ELR (cell line): ENCODE measurements around the gene UAP1.
"Not testable (repeated sequence)": the region's sequence is repeated elsewhere in the genome, so short reads cannot be mapped to it uniquely, and the experiment has no call there.

Source experiments
- DNase-seq: peaks from one replicate; pipeline ENCODE4 v3.0.0-alpha.2; 2015; ENCODE audit warnings: low read depth

Gene UAP1

DNA sequence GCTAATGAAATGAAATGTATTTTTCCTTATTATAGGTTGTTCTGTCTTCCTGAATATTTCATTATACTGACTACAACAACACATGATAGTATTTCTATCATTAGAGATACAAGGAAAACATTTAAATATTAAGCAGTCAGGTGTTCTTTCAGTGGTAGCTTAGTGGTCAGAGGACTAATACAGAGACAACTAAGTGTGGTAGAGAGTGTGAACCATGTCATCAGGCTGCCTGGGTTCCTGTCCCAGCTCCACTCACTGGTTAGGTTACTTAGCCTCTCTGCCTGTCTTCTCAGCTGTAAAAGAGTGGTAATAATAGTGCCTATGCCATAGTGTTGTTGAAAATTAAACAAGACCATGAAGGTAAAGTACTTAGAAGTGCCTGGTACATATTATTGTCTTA lies 3.9 kb downstream of the UAP1 start:
- no peak for DNase-seq

DNA sequence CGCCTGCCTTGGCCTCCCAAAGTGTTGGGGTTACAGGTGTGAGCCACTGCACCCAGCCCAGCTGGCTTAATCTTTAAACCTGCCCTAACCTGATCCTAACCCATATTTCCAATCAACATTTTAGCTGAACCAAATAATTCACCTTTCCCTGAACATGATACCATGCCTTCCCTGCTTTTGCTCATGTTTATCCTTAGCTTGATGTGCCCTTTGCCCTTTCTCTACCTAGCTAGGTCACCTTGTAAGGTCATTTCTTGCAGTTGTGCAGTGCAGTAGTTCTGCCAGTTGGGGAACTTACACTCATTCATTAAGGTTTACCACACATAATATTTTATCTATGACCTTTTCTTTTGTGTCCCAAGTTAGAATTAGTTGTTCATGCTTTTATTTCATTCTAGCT lies 5.3 kb downstream of the UAP1 start:
- no peak for DNase-seq

DNA sequence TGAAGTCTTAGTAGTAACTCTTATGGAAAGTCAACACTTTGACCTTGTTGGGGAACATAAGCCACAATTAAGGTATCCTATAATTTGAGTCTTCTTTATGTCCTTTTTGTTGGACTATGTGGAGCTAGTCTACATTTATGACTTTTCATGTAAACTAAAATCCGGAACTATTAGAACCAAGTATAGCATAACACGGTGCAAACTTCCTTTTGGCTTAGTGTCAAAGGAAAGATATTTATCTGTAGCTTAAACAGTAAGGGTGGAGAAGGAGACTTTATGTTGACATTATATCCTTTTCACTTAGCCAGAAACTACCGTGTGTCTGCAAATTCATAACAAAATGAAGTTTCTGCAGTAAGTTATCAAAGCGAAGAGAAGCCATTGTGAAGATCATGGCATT lies 7.3 kb downstream of the UAP1 start:
- DNase-seq: no peak

DNA sequence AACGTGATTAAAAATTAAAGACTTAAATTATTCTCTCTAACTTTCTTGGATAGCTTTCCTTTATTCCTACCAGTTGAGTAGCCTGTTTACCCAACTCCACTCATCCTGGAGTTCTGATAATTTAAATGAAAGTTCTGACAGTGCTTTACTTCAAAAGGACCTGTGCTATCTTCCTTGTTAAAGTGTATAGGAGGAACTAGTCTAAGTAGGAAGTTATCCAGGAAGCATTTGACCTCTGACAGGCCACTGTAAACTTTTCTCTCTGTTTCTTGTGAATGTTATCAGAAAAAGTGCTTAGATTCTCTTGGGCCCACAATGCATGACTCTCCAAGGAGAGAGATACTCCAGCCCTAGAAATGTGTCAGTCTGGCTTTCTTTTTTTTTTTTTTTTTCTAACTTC lies 9.2 kb downstream of the UAP1 start:
- no peak for DNase-seq

DNA sequence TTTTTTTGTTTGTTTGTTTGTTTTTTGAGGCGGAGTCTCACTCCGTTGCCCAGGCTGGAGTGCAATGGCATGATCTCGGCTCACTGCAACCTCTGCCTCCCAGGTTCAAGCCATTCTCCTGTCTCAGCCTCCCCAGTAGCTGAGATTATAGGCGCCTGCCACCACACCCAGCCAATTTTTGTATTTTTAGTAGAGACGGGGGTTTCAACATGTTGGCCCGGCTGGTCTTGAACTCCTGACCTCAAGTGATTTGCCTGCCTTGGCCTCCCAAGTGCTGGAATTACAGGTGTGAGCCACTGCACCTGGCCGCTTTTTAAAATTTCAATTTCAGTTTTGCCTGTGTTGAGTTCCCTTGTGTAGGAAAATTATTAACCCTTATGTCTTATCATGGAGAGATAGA lies 9.6 kb downstream of the UAP1 start:
- not testable (repeated sequence) for DNase-seq

DNA sequence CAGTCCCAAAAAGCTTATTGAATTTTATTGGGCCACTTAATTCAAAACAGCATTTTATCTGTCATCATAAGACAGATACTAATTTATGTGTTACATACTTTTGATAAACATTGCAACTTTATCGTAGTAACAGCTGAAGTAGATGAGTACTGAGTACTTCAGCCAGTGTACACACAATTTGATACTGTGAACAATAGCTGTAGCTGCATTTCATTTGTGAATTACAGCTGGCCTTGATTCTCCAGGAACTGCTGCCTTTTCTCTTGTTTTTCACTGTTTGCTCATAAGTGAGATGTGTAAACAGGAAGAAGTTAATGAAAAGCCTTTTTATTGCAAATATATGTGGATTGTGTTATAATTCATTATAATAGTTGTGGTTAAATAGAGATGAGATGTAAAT lies 10.2 kb downstream of the UAP1 start:
- no peak for DNase-seq

DNA sequence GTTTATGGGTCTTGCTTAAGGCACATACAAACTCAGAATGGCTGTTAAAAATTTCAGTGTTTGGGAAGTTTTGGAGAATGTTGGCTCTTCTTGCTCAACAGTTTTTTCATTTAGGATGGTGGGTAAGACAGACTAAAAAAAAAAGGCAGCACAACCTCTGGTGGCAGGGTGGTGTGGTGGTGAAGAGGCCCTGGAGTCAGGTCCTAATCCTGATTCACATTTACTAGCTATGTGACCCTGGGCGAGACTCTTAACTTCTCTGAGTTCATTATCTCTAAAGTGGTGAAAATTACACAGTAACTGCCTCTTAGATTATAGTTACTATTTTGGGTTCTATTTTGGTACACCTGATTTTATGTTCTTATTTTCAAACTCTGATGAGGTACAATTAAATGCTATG lies 11.6 kb downstream of the UAP1 start:
- no peak for DNase-seq

DNA sequence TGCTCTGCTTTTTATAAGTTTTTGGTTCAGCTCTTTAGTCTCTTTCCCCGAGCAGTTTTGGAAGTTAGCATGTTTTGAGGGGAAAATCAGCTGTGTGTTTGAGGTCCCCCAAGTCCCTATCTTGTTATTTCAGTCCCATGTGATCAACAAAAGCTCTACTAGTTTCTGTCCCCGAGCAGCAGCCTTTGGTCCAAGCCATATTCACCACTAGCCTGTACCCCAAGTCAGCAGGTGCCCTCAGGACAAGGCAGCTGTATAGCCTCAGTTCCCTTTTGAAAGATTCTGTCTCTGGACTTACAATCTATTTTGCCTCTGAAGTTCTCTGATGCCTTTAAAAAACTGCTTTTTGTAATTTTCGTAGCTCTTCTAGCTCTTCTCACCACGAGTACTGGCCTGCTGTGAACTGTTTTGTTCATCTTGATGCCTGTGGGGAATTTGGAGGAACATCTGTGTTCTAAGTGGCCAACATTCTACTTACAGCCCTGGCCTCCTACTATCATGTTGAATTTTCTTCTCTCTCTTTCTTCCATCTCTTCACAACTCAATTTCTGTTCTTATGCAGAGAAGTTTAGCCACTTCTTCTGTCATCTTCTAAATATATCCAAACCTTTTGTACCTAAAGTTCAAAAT lies 16.7 kb downstream of the UAP1 start:
- no peak for DNase-seq

DNA sequence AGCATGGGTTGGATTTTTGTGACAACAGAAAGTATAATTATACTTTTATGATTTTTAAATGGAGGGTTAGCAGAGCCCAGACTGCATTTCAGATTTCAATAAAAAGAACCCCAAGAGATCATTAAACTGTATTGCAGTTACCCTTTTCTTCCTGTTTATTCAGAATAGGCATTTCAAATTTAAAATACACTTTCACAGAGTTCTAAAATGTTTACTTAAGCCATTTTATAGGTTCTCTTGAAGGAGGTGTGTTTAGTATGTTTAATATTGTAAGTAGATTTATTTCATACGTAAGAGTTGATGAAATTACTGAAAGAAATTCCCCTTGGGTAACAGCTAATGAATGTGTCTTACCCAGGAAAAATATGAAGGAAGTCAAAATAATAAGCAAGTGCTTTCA lies 17.4 kb downstream of the UAP1 start:
- no peak for DNase-seq

DNA sequence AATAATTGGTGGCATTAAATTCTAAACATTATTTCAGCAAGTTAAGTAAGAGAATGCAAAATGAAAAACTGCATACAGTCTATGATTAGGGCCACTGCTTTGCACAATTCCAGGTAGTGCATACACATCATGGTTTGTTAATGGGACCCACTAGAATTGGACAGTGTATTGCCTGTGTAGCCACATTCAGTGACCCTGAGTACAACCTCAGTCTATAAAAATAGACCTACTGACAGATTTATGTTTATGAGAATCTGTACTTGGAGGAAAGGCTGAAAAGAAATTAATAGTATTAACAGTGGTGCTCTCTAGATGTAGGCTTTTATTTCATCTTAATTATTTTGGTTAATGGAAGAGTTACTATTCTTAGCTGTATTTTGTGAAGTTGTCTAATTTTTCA lies 18.8 kb downstream of the UAP1 start:
- no peak for DNase-seq

DNA sequence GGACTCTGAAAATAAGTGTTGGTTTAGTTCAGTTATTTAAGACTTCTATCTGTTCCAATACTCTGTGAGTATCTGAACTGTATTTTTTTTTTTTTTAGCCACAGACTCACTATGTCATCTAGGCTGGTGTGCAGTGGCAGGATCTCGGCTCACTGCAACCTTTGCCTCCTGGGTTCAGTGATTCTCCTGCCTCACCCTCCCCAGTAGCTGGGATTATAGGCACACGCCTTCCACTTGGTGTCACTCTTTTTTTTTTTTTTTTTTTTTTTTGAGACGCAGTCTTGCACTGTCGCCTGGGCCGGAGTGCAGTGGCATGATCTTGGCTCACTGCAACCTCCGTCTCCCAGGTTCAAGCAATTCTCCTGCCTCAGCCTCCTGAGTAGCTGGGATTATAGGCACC lies 21.4 kb downstream of the UAP1 start:
- DNase-seq: not testable (repeated sequence)

DNA sequence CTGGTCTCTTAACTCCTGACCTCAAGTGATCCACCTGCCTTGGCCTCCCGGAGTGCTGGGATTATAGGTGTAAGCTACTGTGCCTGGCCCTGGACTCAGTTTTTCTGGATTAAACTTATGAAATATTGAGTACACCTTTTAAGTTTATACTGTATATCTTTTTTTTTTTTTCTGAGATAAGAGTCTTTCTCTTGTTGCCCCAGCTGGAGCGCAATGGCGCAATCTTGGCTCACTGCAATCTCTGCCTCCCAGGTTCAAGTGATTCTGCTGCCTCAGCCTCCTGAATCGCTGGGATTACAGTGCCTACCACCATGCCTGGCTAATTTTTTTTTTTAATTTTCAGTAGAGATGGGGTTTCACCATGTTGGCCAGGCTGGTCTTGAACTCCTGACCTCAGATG lies 23.6 kb downstream of the UAP1 start:
- DNase-seq: not testable (repeated sequence)

DNA sequence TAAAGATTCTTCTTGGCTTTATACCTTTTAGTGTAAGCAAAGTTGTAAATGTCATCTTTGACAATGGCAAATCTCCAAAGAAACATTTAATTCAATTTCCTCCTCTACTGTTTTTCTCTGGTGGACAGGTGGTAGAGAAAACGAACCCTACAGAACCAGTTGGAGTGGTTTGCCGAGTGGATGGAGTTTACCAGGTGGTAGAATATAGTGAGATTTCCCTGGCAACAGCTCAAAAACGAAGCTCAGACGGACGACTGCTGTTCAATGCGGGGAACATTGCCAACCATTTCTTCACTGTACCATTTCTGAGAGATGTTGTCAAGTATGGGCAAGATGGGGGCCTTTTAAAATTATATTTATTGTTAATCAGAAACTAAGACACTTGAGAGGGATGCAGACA lies 25.8 kb downstream of the UAP1 start:
- no peak for DNase-seq

DNA sequence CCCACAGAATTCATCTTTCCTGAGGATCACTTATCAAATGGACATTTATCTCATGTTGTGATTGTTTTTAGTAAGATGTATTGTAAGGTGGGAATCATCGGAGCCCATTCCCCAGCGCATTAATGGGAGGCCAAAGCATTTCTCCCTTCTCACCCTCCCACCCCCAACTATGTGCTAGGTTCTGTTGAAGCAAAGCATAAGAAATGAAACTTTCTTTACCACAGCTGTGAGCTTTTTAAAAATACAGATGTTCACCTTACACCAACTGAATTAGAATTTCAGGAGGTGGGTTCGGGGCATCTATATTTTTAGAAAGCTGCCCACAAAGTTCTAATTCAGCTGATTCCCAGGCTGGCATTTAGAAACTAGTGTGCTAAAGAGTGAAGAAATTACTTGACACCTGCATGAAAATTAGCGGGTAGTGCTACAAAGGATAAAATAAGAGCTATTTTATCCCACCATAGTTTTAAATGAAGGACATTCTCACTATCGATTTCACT lies 26.3 kb downstream of the UAP1 start:
- no peak for DNase-seq

DNA sequence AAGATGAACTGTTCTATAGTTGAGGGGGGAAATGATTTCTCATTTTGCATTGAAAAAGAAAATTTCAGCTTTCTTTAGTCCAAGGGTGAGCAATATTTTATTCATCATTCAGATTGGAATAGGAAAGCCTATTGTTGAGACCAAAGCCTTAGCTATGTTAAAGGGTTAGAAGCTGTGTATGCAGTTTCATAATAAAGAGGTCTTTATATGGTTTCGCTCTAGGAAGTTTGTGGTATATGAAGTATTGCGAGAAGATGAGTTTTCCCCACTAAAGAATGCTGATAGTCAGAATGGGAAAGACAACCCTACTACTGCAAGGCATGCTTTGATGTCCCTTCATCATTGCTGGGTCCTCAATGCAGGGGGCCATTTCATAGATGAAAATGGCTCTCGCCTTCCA lies 28.6 kb downstream of the UAP1 start:
- no peak for DNase-seq

DNA sequence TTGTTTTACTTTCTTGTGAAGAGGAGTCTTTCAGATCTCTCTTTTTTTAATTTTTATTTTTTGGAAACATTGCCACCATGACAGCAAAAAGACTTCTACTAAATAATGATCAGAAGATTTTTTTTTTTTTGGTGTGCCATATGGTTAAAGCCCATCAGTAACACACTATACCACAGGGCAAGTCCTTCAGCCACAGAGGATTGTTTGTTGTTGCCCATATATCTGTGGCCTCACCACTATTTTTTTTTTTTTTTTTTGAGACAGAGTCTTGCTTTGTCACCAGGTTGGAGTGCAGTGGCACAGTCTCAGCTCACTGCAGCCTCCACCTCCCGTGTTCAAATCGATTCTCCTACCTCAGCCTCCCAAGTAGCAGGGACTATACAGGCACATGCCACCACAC lies 29.2 kb downstream of the UAP1 start:
- DNase-seq: no peak

DNA sequence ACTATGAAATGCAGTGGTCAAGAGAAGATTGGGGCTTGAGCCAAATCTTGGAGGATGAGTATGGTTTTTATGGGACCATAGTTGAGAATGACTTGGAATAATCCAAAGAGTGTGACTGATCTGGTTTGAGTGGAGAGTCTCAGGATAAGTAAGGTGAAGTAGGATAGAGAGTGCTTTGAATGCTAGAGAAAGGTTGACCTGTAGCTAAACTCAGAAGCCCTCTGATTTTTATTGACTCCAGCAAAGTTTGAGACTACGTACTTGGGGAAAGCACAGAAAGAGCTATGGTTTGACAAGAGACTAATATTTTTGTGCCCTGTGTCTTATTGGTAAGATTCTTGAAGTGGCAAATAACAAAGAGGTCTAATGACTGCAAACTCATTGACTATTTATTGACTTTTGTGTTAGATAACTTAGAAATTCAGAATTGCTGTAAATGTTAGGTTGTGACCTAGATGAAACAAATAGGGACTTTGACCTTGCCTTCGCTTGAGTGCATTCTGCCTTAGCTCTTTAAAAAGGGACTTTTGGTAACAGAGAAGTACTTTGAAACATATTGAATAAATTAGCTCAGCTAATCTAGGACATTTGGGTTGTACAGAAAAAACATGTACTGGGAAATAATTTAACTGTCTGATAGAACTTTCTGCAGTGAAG lies 35.1 kb downstream of the UAP1 start:
- no peak for DNase-seq

DNA sequence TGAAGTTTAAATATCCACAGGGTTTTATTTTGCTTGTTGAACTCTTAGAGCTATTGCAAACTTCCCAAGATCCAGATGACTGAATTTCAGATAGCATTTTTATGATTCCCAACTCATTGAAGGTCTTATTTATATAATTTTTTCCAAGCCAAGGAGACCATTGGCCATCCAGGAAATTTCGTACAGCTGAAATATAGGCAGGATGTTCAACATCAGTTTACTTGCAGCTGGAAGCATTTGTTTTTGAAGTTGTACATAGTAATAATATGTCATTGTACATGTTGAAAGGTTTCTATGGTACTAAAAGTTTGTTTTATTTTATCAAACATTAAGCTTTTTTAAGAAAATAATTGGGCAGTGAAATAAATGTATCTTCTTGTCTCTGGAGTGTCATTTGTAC lies 37.9 kb downstream of the UAP1 start:
- no peak for DNase-seq

DNA sequence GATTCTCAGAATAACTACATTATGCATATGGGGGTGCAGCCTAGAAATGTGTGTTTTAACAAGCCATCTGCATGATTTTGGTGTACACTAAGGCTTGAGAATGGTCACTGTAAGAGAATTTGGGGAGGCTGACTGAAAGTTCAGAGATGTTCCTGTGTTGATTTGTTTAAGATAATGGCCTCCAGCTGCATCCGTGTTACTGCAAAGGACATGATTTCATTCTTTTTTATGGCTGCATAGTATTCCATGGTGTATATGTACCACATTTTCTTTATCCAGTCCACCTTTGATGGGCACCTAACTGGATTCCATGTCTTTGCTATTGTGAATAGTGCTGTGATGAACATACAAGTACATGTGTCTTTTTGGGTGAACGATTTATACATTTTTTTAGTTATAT lies 41.6 kb downstream of the UAP1 start:
- DNase-seq: not testable (repeated sequence)

DNA sequence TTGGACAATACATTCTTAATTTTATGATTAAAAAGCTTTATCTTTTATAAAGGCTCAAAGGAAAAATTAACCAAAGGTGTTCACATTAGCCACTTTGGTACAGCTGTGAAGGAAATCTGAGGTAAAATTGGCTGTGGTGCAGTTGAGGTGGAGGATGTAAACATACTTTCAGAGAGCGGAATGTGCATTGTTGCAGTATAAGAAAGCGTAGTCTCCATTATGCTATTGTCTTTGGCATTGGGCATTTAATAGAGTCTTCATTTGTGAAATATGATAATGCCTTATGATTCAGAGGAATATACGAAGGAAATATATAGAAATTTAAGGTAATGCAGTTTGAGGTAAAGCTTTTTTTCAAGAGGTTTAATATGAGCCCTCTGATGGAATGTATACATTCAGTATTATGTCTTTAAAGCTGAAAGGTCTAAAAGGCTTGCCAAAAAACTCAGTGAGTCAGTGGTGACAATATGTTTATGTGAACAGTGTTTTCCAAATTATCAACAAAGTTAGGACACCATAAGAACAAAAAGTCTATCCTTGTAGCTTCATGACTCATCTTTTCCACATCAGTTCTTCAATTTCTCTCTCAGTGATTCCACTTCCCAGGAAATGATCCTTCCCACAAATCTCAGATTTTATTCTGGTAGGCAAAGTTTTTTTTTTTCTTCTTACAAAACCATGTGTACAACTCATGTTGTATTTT lies 43.9 kb downstream of the UAP1 start:
- peak; percentile 97 for DNase-seq

DNA sequence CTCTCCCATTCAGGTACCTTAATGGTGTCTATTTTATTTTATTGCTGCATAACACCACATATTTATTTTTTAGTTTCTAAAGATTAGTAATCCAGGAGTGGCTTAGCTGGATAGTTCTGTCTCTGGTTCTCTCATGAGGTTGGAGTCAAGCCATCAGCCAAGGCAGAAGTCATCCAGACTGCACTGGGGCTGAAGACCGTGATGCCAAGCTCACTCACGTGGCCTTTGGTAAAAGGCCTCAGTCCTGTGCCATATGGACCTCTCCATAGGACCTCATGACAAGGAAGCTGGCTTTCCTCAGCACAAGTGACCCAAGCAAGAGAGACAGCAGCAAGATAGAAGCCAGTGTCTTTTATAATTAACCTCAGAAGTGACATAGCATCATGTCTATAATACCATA lies 47.8 kb downstream of the UAP1 start:
- DNase-seq: no peak

DNA sequence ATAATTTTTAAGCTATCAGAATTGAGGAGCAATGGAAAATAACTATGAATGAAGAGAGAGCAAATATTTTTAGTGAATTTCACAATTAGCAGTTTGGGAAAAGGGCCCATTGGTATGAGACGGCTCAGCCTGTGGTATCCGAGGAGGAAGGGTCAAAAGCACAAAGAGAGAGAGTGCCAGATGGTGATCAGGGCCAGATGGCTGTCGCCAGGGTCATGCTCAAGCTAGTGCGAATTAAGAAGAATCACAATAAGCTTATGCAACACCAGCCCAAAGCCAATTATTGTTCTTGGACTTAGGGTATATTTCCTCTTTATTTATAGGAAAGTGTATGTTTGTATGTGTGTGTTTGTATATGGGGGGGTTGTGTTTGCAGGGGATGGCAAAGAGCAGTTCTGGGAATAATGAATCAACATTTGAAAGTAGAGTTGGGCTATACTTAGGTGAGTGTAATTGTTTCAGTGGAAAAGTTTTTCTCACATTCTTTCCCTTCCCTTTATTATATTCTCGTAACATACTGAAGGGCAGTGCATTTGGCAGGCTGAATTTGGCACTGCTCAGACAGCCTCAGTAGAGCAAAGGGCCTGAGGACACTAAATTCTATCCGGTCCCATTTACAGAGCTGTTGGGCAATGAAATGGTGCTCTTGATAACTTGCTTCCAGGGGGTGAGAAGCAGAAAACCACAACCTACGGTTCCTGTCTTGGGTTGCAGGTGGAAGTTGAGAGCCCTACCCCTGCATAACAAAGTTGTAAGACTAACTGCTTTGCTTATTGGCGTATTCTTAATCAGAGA lies 51.3 kb downstream of the UAP1 start:
- no peak for DNase-seq

DNA sequence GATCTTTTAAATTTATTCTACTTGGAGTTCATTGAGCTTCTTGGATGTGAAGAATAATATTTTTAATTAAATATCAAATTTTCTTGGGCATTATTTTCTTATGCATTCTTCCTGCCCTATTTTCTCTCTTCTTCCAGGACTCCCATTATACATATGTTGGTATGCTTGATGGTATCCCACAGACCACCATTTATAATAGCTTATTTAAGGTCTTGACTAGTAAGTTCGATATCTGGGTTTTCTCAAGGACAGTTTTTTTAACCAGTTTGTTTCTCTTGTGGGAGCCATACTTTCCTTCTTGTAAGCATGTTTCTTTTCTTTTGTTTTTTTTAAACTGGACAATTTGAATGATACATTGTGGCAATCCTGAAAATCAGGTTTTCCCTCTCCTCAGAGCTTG lies 55.3 kb downstream of the UAP1 start:
- DNase-seq: no peak
